Activated B cell treated with CpG ODN at 0.5 μM for 24 hours (primary cell): ENCODE data around the gene CARD18. TPM values are rescaled to one million over a fixed set of nuclear protein-coding genes. Genes with fewer than 3 reads are reported as not detected.

Source experiments
- ATAC-seq: fragments of 200-7000 bp; cut with Tn5 transposase; one replicate; pipeline ENCODE4 v1.10.0; 2021; ENCODE audit warnings: low read depth, mild to moderate bottlenecking, moderate library complexity
- CTCF ChIA-PET: fragments of 350-600 bp; sonication (Branson Sonifier 250); formaldehyde crosslinking; loops from one replicate; lab custom pipeline; 2021; ENCODE audit warnings: antibody characterized with exemption; lab: Charles Lee
- POLR2A ChIA-PET: fragments of 350-600 bp; sonication (Branson Sonifier 250); formaldehyde crosslinking; loops from one replicate; lab custom pipeline; 2021; ENCODE audit warnings: antibody characterized with exemption; lab: Charles Lee
- DNase-seq: peaks from one replicate; pipeline ENCODE4 v3.0.0; 2022
- H3K27ac Mint-ChIP-seq: one replicate; pipeline ENCODE4 v1.8.0; 2020; ENCODE audit warnings: mixed read lengths
- H3K27me3 Mint-ChIP-seq: one replicate; pipeline ENCODE4 v1.8.0; 2021; ENCODE audit warnings: mixed read lengths
- H3K36me3 Mint-ChIP-seq: one replicate; pipeline ENCODE4 v1.8.0; 2021; ENCODE audit warnings: low read depth, mixed read lengths
- H3K4me1 Mint-ChIP-seq: one replicate; pipeline ENCODE4 v1.8.0; 2021; ENCODE audit warnings: mixed read lengths
- H3K4me3 Mint-ChIP-seq: one replicate; pipeline ENCODE4 v1.8.0; 2020; ENCODE audit warnings: mild to moderate bottlenecking, mixed read lengths
- H3K9me3 Mint-ChIP-seq: one replicate; pipeline ENCODE4 v1.8.0; 2020; ENCODE audit warnings: mixed read lengths
- intact Hi-C: fragments of 100-400 bp; cut with micrococcal nuclease; formaldehyde crosslinking; loops from one replicate; pipeline ENCODE4 v1.15.1; 2024
- total RNA-seq: library from RNA; stranded (reverse); gene quantifications from 2 replicates; pipeline ENCODE4 v1.2.3, GENCODE V29; 2022
- TF ChIP-seq, protein P1 (sequence below): fragments of 200-600 bp; IDR thresholded peaks from one replicate; pipeline ENCODE4 v1.8.0; 2022; ENCODE audit warnings: antibody characterized with exemption, mild to moderate bottlenecking

Gene CARD18
- total RNA-seq, 1 donor from 2014 or later, result not detected

DNA sequence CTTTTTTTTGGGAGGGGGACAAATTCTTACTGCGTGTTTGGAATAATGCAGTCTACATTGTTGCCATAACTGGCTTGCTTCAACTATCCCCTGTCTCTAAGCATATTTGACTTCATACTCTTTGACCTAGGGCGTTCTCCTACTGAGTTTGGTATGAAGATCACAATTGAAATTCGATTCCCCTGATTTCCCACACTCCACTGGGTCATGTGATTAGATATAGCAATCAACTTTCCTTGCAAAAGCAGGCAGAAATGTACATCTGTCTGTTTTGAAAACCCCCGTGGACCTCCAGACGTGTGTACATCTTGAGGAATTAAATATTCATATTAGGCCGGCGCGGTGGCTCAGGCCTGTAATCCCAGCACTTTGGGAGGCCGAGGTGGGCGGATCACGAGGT lies 13.8 kb upstream of the CARD18 start:
- ATAC-seq (no peak), DNase-seq (no peak)
- no peak overlapping the region for H3K4me3 Mint-ChIP-seq
- TF ChIP-seq, protein P1, sequence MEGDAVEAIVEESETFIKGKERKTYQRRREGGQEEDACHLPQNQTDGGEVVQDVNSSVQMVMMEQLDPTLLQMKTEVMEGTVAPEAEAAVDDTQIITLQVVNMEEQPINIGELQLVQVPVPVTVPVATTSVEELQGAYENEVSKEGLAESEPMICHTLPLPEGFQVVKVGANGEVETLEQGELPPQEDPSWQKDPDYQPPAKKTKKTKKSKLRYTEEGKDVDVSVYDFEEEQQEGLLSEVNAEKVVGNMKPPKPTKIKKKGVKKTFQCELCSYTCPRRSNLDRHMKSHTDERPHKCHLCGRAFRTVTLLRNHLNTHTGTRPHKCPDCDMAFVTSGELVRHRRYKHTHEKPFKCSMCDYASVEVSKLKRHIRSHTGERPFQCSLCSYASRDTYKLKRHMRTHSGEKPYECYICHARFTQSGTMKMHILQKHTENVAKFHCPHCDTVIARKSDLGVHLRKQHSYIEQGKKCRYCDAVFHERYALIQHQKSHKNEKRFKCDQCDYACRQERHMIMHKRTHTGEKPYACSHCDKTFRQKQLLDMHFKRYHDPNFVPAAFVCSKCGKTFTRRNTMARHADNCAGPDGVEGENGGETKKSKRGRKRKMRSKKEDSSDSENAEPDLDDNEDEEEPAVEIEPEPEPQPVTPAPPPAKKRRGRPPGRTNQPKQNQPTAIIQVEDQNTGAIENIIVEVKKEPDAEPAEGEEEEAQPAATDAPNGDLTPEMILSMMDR, result no peak
- no peaks in the 10 kb centered on the region for H3K4me1 Mint-ChIP-seq
- CTCF ChIA-PET, result no interaction called here
- intact Hi-C loops, result no loop called here
- no peaks in the 10 kb centered on the region for H3K9me3 Mint-ChIP-seq
- POLR2A ChIA-PET, result no interaction called here
- no peak overlapping the region for H3K27ac Mint-ChIP-seq
- H3K36me3 Mint-ChIP-seq, result no peaks in the 10 kb centered on the region
- peaks cover 1% of the 10 kb centered on the region for H3K27me3 Mint-ChIP-seq

DNA sequence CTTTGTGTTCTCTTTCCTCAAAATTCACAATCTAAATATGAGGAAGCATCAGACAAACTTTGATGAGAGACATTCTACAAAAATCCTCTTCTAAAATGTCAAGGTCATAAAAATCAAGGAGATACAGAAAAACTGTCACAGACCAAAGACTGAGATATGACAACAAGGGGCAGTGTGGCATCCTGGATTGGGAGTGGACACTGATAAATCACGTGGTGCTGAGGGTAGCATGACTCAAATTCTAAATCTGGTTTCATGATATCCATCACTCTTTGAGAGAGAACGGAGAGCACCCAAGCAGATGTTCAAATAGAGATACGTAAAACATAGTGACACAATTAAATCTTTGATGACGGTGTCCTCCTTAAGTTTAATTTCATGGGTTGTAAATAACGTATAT lies 13.0 kb upstream of the CARD18 start:
- no peak overlapping the region for H3K27ac Mint-ChIP-seq
- DNase-seq, result no peak
- H3K27me3 Mint-ChIP-seq, result peaks cover 1% of the 10 kb centered on the region
- H3K9me3 Mint-ChIP-seq, result no peaks in the 10 kb centered on the region
- no peaks in the 10 kb centered on the region for H3K36me3 Mint-ChIP-seq
- H3K4me1 Mint-ChIP-seq, result no peaks in the 10 kb centered on the region
- ATAC-seq, result no peak
- ChIA-PET POLR2A (no interaction called here), CTCF (no interaction called here)
- H3K4me3 Mint-ChIP-seq, result no peak overlapping the region
- TF ChIP-seq, protein P1, result no peak
- intact Hi-C loops, result no loop called here

DNA sequence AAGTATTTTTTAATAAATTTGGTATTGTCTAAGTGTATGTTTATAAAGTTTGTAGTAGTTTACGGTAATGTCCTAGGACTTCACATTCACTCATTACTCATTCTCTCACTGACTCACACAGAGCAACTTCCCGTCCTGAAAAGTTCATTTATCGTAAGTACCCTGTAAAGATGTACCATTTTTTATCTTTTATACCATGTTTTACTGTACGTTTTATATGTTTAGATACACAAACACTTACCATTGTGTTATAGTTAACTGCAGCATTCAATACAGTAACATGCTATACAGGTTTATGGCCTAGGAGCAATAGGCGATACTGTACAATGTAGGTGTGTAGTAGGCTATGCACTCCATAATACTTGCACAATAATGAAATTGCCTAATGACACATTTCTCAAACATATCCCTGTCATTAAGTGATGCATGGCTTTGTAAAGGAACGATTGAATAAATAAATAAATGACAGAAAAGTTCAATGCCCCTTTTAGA lies 12.5 kb upstream of the CARD18 start:
- intact Hi-C loops, result no loop called here
- ATAC-seq, result no peak
- H3K27ac Mint-ChIP-seq, result no peak overlapping the region
- H3K4me3 Mint-ChIP-seq, result no peak overlapping the region
- ChIA-PET POLR2A (no interaction called here), CTCF (no interaction called here)
- peaks cover 1% of the 10 kb centered on the region for H3K27me3 Mint-ChIP-seq
- no peaks in the 10 kb centered on the region for H3K4me1 Mint-ChIP-seq
- no peaks in the 10 kb centered on the region for H3K9me3 Mint-ChIP-seq
- DNase-seq, result no peak
- H3K36me3 Mint-ChIP-seq, result no peaks in the 10 kb centered on the region
- TF ChIP-seq, protein P1, result no peak

DNA sequence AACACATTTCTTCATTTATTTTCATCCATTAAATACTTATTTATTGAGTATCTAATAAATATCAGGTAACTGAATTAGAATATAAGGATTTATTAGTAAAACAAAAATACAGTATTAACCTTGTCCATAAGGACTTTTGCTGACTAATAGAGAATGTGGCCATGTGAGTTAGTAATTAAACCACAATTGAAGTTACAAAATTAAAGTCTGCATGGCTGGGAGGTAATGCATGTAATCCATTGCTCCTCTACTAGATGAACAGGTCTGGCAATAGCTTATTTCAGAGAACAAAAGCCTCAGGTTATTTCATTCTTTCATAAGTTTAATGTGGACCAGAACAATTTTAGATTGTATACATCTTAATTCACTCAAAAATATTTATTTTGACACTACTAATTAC lies 9.9 kb upstream of the CARD18 start:
- Mint-ChIP-seq H3K27me3 (peaks cover 1% of the 10 kb centered on the region), H3K4me3 (no peak overlapping the region), H3K4me1 (no peaks in the 10 kb centered on the region), H3K36me3 (no peaks in the 10 kb centered on the region), H3K27ac (no peak overlapping the region), H3K9me3 (no peaks in the 10 kb centered on the region)
- no peak for ATAC-seq
- TF ChIP-seq, protein P1, result no peak
- DNase-seq, result no peak
- ChIA-PET POLR2A (no interaction called here), CTCF (no interaction called here)
- intact Hi-C loops, result no loop called here

DNA sequence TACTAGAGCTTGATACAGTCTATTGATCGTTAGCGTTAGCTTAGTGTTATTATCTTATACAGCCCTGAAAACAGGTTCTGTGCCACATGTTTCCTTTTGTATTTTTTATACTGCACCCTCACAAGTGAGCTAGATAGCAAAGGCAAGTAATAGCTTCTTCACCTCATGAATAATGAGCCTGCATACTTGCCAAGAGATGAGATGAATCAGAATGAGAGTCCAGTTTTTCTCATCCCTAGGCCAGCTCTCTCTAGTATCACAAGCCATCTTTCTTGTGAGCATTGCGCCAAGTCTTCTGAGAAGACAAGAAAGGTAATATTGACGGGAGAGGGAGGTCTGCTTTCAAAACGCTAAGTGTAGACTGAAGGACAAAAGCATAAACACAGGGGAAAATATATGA lies 8.7 kb upstream of the CARD18 start:
- no peak overlapping the region for H3K4me3 Mint-ChIP-seq
- intact Hi-C loops, result no loop called here
- H3K4me1 Mint-ChIP-seq, result no peaks in the 10 kb centered on the region
- ChIA-PET POLR2A (no interaction called here), CTCF (no interaction called here)
- ATAC-seq, result no peak
- no peak for DNase-seq
- no peaks in the 10 kb centered on the region for H3K9me3 Mint-ChIP-seq
- H3K36me3 Mint-ChIP-seq, result no peaks in the 10 kb centered on the region
- TF ChIP-seq, protein P1, result no peak
- H3K27ac Mint-ChIP-seq, result no peak overlapping the region
- H3K27me3 Mint-ChIP-seq, result peaks cover 2% of the 10 kb centered on the region
